ENCODE data around the gene CCHCR1.

GRCh38 chr6:31162463-31163165, 5.0 kb upstream of the CCHCR1 start:
- no peak for TF ChIP-seq CTCF (IDR thresholded peaks at IDR 0.05)
- no peak for TF ChIP-seq POLR2A (IDR thresholded peaks at IDR 0.05)

All from body of pancreas (tissue), 4 donors.